NCI-H748 (cell line): ENCODE data around the gene SPEM2.

Source experiments
- DNase-seq: peaks from one replicate; lab custom pipeline; 2025; ENCODE audit not compliant: unreplicated experiment; lab: John Stamatoyannopoulos, UW

Gene SPEM2

GRCh38 chr17:7425316-7425715 is at the start of gene SPEM2:
SPEM2 (plus strand) TSS chr17:7425616; CDS start chr17:7425689, 73 bp downstream.
- no peak for DNase-seq

DNA sequence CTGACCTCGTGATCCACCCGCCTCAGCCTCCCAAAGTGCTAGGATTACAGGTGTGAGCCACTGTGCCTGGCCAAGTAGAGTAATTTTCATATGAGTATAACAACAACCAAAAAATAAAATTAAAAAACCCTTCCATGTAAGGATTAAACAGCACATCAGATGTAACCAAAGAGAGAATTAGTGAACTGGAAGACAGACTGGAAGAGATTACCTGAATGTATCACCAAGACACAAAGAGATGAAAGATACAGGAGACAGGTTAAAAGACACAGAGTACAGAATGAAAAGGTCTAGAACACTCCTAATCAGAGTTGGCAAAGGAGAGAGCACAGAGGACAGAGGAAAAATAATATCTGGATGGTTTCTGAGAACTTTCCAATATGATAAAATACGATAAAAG is 46.3 kb upstream of the SPEM2 start:
- no peak for DNase-seq

GRCh38 chr17:7380321-7380720 is 45.1 kb upstream of the SPEM2 start:
- DNase-seq: peak; percentile 54

- peak; percentile 48 for DNase-seq
These were observed 44.3 kb upstream of the SPEM2 start, which contains the start of gene TNK1 for GRCh38 chr17:7380855-7381683. TNK1 (plus strand) TSS chr17:7381089; CDS start chr17:7382927, 1,838 bp downstream.

DNA sequence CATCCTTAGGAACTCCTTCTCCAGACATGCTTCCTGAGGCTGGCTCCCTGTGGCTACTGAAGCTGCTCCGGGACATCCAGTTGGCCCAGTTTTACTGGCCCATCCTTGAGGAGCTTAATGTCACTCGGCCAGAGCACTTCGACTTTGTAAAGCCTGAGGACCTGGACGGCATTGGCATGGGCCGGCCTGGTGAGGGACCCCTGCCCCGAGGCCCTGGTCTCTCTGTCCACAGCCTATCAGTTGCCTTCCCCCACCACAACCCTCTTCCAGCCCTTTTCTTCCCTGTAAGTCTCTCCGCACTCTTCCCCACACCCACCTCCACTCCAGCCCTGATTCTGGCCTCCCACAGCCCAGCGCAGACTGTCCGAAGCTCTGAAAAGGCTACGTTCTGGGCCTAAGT is 42.5 kb upstream of the SPEM2 start:
- no peak for DNase-seq

GRCh38 chr17:7383371-7383741 is 42.1 kb upstream of the SPEM2 start:
- no peak for DNase-seq

DNA sequence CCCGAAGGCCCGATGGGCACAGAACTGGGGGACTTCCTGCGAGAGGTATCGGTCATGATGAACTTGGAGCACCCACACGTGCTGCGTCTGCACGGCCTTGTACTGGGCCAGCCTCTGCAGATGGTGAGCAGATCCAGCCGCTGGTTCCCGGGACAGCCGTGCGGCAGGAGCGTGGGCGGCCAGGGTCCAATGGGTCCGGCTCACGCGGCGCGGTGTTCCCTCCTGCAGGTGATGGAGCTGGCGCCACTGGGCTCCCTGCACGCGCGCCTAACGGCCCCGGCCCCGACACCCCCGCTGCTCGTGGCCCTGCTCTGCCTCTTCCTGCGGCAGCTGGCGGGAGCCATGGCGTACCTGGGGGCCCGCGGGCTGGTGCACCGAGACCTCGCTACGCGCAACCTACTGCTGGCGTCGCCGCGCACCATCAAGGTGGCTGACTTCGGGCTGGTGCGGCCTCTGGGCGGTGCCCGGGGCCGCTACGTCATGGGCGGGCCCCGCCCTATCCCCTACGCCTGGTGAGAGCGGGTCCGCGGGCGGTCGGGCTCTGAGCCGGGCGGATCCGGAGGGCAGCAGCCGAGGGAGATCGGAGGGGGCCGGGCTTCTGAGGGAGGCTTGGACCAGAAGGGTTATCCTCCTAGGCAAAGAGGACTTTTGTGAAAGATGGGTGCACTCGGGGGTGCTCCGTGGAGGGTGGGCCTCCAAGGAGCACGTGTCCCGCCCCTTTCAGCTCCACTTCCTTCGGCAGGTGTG is 41.5 kb upstream of the SPEM2 start:
- DNase-seq: peak; percentile 92

DNA sequence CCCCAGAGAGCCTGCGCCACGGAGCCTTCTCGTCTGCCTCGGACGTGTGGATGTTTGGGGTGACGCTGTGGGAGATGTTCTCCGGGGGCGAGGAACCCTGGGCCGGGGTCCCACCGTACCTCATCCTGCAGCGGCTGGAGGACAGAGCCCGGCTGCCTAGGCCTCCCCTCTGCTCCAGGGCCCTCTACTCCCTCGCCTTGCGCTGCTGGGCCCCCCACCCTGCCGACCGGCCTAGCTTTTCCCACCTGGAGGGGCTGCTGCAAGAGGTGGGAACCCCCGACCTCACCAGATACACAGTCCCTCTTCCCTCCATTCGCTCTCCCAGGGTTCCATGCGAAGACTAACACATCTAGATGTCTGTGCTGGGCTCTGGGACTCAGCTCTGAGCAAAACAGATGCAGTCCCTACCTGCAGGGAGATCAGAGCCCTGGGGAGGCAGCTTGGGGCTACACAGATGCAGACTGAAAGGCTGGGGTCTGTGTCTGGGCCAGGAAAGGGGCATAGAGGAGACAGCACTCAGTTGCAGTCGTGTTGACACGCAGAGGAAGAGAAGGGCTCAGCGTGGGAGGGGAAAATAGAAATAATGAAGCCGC is 40.8 kb upstream of the SPEM2 start:
- no peak for DNase-seq

GRCh38 chr17:7388856-7389255 is 36.6 kb upstream of the SPEM2 start:
- no peak for DNase-seq

DNA sequence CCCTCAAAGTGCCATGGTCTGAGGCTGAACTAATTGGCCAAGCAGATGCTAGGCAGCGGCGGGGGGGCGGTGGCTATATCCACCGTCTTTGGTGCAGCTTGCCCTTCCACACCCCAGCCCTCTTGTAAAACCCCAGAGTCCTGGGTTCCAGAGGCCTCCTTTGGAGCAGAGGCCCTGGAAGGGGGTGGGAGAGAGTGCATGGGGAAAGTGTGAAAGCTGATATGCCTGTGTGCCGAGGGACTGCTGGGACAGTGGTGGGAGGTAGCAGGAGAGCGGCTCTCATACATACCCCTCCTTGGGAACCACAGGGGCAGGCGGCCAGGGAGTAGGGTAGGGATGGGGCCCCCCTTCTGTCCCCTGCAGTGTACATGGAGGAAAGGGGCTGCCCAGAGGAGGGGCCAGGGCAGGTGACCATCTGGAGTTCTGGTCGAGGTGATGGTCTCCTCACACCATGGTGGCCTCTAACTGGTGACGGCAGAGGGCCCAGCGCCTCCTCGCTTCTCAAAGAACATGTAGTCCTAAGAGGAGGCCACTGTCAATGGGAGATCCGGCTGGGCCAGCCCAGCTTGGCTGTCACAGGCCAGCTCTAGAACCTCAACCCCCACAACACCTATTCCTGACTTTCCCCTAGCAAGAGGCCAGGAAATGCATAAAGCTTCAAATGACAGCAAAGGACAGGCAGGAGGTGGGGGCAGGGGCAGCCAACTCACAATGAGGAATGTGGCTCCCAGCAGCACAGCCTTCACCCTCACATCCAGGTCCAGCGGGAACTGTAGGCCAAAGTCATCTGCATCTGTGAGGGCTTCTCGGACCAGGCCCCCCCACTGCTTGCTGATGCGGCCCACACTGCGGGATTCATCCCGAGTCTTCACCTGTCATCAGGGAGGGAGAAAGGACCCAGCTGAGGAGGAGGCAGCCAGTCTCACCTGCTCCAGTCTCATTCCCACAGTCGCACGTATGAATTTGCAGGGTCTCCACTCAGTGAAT is 35.2 kb upstream of the SPEM2 start:
- DNase-seq: no peak

- DNase-seq: no peak
These were observed 34.1 kb upstream of the SPEM2 start for GRCh38 chr17:7391307-7391706.

GRCh38 chr17:7392696-7393612 is 32.5 kb upstream of the SPEM2 start:
- no peak for DNase-seq

- peak; percentile 85 for DNase-seq
These were observed 31.6 kb upstream of the SPEM2 start for GRCh38 chr17:7393613-7394451.

GRCh38 chr17:7394452-7395191 is 30.8 kb upstream of the SPEM2 start, which contains the start of gene PLSCR3:
PLSCR3 (minus strand) TSS chr17:7394525; CDS start chr17:7394110, 415 bp downstream.
- peak; percentile 91 for DNase-seq

GRCh38 chr17:7396147-7396546 is 29.3 kb upstream of the SPEM2 start:
- no peak for DNase-seq

- no peak for DNase-seq
These were observed 26.8 kb upstream of the SPEM2 start for GRCh38 chr17:7398612-7399011.

DNA sequence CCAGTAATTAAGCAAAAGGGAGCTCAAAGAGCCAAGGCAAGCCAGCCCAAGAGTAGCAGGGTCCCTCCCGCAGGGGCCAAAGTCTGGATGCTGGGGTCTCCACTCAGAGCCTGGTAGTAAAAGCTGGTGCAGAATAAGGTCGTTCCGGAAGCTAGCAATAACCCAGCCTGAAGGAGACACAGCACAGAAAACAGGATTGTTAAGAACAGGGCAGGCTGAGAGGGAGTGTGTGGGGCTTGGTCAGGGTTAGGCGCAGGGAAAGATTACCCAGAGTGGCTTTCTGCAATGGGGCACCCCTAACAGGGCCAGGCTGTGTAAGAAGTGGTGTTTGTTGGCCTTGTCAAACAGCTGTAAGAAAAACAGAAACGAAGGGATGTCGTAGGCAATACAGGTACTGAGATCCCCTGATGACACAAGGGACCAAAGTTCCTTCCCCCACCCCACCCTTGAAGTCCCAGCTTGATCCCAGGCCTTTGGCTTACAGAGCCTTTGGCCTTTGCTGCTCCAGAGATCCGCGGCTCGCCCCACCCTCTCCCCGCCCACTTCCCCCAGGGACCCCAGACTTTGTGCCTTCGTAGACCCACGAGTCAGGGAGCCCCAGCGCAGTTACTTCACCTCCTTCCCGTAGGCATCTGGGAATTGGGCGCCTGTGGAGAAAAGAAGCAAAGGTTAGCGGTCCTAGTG is 22.2 kb upstream of the SPEM2 start:
- DNase-seq: peak; percentile 78

DNA sequence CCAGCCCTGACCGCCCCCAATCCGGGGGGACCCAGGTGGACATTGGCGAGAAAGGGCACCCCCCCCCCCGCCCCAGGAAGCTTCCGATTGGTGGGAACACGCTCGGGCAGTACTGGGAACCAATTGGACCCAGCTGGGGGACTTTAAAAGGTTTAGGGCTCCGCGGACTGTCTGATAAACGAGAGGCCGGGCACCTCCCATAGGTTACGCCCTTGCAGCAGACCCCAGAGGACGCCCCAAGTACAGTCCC is 21.8 kb upstream of the SPEM2 start:
- DNase-seq: peak; percentile 93
